H1 (cell line): Measurements from ENCODE around the gene LY6G5C. TPM values are rescaled to one million over a fixed set of nuclear protein-coding genes. Genes with fewer than 3 reads are reported as not detected.

Experiments used
- CTCF ChIA-PET: fragments of 300-600 bp; sonication (Branson Sonifier 250); formaldehyde crosslinking; loops from one replicate; lab custom pipeline; 2021; ENCODE audit not compliant: partially characterized antibody; lab: Charles Lee
- POLR2A ChIA-PET: fragments of 300-600 bp; sonication (Branson Sonifier 250); formaldehyde crosslinking; loops from one replicate; lab custom pipeline; 2021; ENCODE audit warnings: inconsistent platforms; ENCODE audit not compliant: partially characterized antibody; lab: Charles Lee
- DNase-seq, 2 experiments: peaks; one replicate each; pipeline versions ENCODE4 v3.0.0 to v3.0.0-alpha.2; 2010 to 2022; ENCODE audit warnings: low spot score in 2 of 2, low read depth in 1 of 2, mixed read lengths in 1 of 2
- FAIRE-seq: peaks from 2 replicates; lab custom pipeline; 2011; peaks lifted over from hg19 to GRCh38; lab: Jason Lieb, UNC
- H2AFZ ChIP-seq: 2 replicates; pipeline ENCODE4 v1.8.1; 2012; ENCODE audit warnings: low read length, inconsistent platforms
- H2AK5ac ChIP-seq: 2 replicates; pipeline ENCODE4 v1.6.1; 2013; ENCODE audit warnings: low read depth, low read length
- H2BK120ac ChIP-seq: replicated peaks from 2 replicates; pipeline ENCODE3; 2013; ENCODE audit warnings: low read depth, low read length, inconsistent platforms
- H2BK12ac ChIP-seq: 2 replicates; pipeline ENCODE4 v1.6.1; 2013; ENCODE audit warnings: low read depth, low read length
- H2BK15ac ChIP-seq: 2 replicates; pipeline ENCODE4 v1.6.1; 2013; ENCODE audit warnings: low read length
- H2BK20ac ChIP-seq: 2 replicates; pipeline ENCODE4 v1.6.1; 2013; ENCODE audit warnings: low read length
- H2BK5ac ChIP-seq: 2 replicates; pipeline ENCODE4 v1.6.1; 2013; ENCODE audit warnings: low read depth, low read length
- H3K14ac ChIP-seq: 2 replicates; pipeline ENCODE4 v1.6.1; 2013; ENCODE audit warnings: inconsistent platforms; ENCODE audit not compliant: insufficient read length
- H3K18ac ChIP-seq: 2 replicates; pipeline ENCODE4 v1.6.1; 2013; ENCODE audit warnings: low read length; ENCODE audit errors: extremely low read depth
- H3K23ac ChIP-seq: 2 replicates; pipeline ENCODE4 v1.6.1; 2013; ENCODE audit warnings: inconsistent platforms; ENCODE audit not compliant: insufficient read length
- H3K23me2 ChIP-seq: 2 replicates; pipeline ENCODE4 v1.6.1; 2013; ENCODE audit warnings: low read depth, low read length
- H3K27ac ChIP-seq: 2 replicates; pipeline ENCODE4 v1.6.1; 2011; ENCODE audit warnings: low read depth, low read length, inconsistent platforms
- H3K27me3 ChIP-seq, 4 experiments: replicated peaks in 1 of 4; 1 replicate in 1 of 4; 2 replicates in 3 of 4; pipeline versions ENCODE4 v1.6.1 to v1.8.1; 2011 to 2013; ENCODE audit warnings: low read length in 3 of 4, mild to moderate bottlenecking in 3 of 4, inconsistent platforms in 2 of 4, mixed read lengths in 2 of 4, moderate library complexity in 1 of 4; ENCODE audit not compliant: control insufficient read depth in 3 of 4, insufficient read depth in 3 of 4; ENCODE audit errors: extremely low read depth in 1 of 4
- H3K36me3 ChIP-seq, 4 experiments: 2 replicates each; pipeline versions ENCODE4 v1.6.1 to v1.8.1; 2011 to 2013; ENCODE audit warnings: mild to moderate bottlenecking in 4 of 4, low read length in 3 of 4, moderate library complexity in 2 of 4, control low read depth in 1 of 4, inconsistent platforms in 1 of 4; ENCODE audit not compliant: insufficient read depth in 4 of 4, control insufficient read depth in 2 of 4
- H3K4ac ChIP-seq: replicated peaks from 2 replicates; pipeline ENCODE3; 2013; ENCODE audit warnings: low read length, low read depth, mixed read lengths, inconsistent platforms; ENCODE audit not compliant: insufficient read length
- H3K4me1 ChIP-seq, 4 experiments: replicated peaks in 1 of 4; 1 replicate in 1 of 4; 2 replicates in 3 of 4; pipeline versions ENCODE4 v1.6.1 to v1.8.1; 2011 to 2013; ENCODE audit warnings: low read length in 3 of 4, inconsistent platforms in 2 of 4, mixed read lengths in 1 of 4; ENCODE audit not compliant: insufficient read depth in 4 of 4, control insufficient read depth in 3 of 4
- H3K4me2 ChIP-seq, 2 experiments: 2 replicates each; pipeline versions ENCODE4 v1.6.1 to v1.8.1; 2011 to 2013; ENCODE audit warnings: low read depth in 2 of 2, low read length in 2 of 2, control low read depth in 1 of 2, inconsistent platforms in 1 of 2, mild to moderate bottlenecking in 1 of 2; ENCODE audit not compliant: insufficient read depth in 1 of 2
- H3K4me3 ChIP-seq, 4 experiments: fragments of 200-600, 300-600 bp in 1 of 4; sonication (generic), shearing (Covaris generic), sonication (Bioruptor Twin) in 1 of 4; 2 replicates each; pipeline versions ENCODE4 v1.5.1 to v1.8.1; 2011 to 2016; ENCODE audit warnings: low read length in 4 of 4, low read depth in 3 of 4, control low read depth in 2 of 4, inconsistent platforms in 2 of 4, mild to moderate bottlenecking in 2 of 4, mixed read lengths in 1 of 4, moderate library complexity in 1 of 4; ENCODE audit not compliant: insufficient read depth in 2 of 4; ENCODE audit errors: extremely low read depth in 1 of 4
- H3K56ac ChIP-seq: replicated peaks from 2 replicates; pipeline ENCODE3; 2013; ENCODE audit warnings: low read depth, mild to moderate bottlenecking, mixed read lengths, low read length, inconsistent platforms; ENCODE audit not compliant: insufficient read length
- H3K79me1 ChIP-seq: 2 replicates; pipeline ENCODE4 v1.6.1; 2013; ENCODE audit warnings: low read depth, low read length, control low read depth
- H3K79me2 ChIP-seq, 2 experiments: 2 replicates each; pipeline versions ENCODE4 v1.6.1 to v1.8.1; 2012 to 2013; ENCODE audit warnings: low read length in 2 of 2, mild to moderate bottlenecking in 2 of 2, inconsistent platforms in 1 of 2; ENCODE audit not compliant: insufficient read depth in 2 of 2, control insufficient read depth in 1 of 2
- H3K9ac ChIP-seq, 4 experiments: replicated peaks in 1 of 4; 1 replicate in 1 of 4; 2 replicates in 3 of 4; pipeline versions ENCODE4 v1.6.1 to v1.8.1; 2011 to 2013; ENCODE audit warnings: low read depth in 3 of 4, low read length in 3 of 4, control low read depth in 2 of 4, mild to moderate bottlenecking in 2 of 4, moderate library complexity in 2 of 4, inconsistent platforms in 1 of 4; ENCODE audit errors: extremely low read depth in 1 of 4
- H3K9me3 ChIP-seq, 2 experiments: 2 replicates each; pipeline versions ENCODE4 v1.6.1 to v1.8.1; 2012 to 2013; ENCODE audit warnings: mild to moderate bottlenecking in 2 of 2, moderate library complexity in 2 of 2, control low read depth in 1 of 2, inconsistent platforms in 1 of 2, low read depth in 1 of 2, low read length in 1 of 2, mixed read lengths in 1 of 2; ENCODE audit not compliant: insufficient read depth in 2 of 2
- H4K20me1 ChIP-seq, 2 experiments: replicated peaks in 1 of 2; 2 replicates each; pipeline versions ENCODE3 to v1.8.1; 2011 to 2013; ENCODE audit warnings: inconsistent platforms in 2 of 2, low read length in 2 of 2, mild to moderate bottlenecking in 1 of 2; ENCODE audit not compliant: insufficient read depth in 2 of 2, control insufficient read depth in 1 of 2
- H4K5ac ChIP-seq: 2 replicates; pipeline ENCODE4 v1.6.1; 2013; ENCODE audit warnings: low read length, low read depth, mixed read lengths, inconsistent platforms; ENCODE audit not compliant: insufficient read length
- H4K8ac ChIP-seq: 2 replicates; pipeline ENCODE4 v1.8.0; 2013; ENCODE audit warnings: mild to moderate bottlenecking, moderate library complexity, low read length, inconsistent platforms; ENCODE audit not compliant: insufficient read depth; ENCODE audit errors: extremely low read depth
- H4K91ac ChIP-seq: replicated peaks from 2 replicates; pipeline ENCODE3; 2013; ENCODE audit warnings: low read length, mixed read lengths, inconsistent platforms; ENCODE audit not compliant: insufficient read length
- POLR2A ChIP-seq, 2 experiments: IDR thresholded peaks; 1 replicate in 1 of 2; 2 replicates in 1 of 2; pipeline ENCODE4 v1.6.1; 2011; ENCODE audit warnings: low read depth in 2 of 2, low read length in 2 of 2, mild to moderate bottlenecking in 2 of 2; ENCODE audit errors: control extremely low read depth in 1 of 2
- ZNF274 ChIP-seq: IDR thresholded peaks from 2 replicates; pipeline ENCODE4 v1.7.0; 2012; ENCODE audit warnings: low read length, borderline replicate concordance; ENCODE audit errors: extremely low read depth
- WGBS, 2 experiments: shearing (Covaris generic) in 1 of 2; methylation state at CpG; one replicate each; pipeline versions ENCODE4 v1.1.6 to v1.1.7; 2013 to 2015; ENCODE audit warnings: low lambda C conversion rate in 2 of 2, mixed read lengths in 2 of 2, inconsistent platforms in 1 of 2, low coverage in 1 of 2, missing lambda C conversion rate in 1 of 2; ENCODE audit not compliant: insufficient replicate concordance in 2 of 2, insufficient coverage in 1 of 2, insufficient read length in 1 of 2; ENCODE audit errors: extremely low coverage in 1 of 2, missing lambda C conversion rate in 1 of 2; 5-methylcytosine and 5-hydroxymethylcytosine counted together
- polyA plus RNA-seq, 7 experiments: library from polyadenylated mRNA; depleted of rRNA in 3 of 7; stranded (reverse) in 5 of 7; unstranded in 2 of 7; fragments of >200 nt in 5 of 7; fragments of 200-250 nt in 2 of 7; gene quantifications; 1 replicate in 5 of 7; 2 replicates in 1 of 7; 4 replicates in 1 of 7; pipeline versions ENCODE4 v1.2.1 to v1.2.3, GENCODE V29; 2011 to 2013; ENCODE audit warnings: missing spikeins in 2 of 7, mixed read lengths in 2 of 7
- total RNA-seq: library from RNA; stranded (reverse); fragmentation: NEBNext Ultra II Directional; extraction: Animal tissue kit (Norgen Biotek cat#: 25700); gene quantifications from 2 replicates; pipeline ENCODE4 v1.2.1, GENCODE V29; 2021
- TF ChIP-seq, protein P1 (sequence below): IDR thresholded peaks from 2 replicates; pipeline ENCODE4 v1.6.1; 2012; ENCODE audit warnings: inconsistent platforms

Gene LY6G5C
- total and polyA plus RNA-seq, 2 of the 8 experiments (the other 6 are each of a cell fraction or from before 2014, with no cell fraction given): 1.1 to 1.8 TPM

DNA sequence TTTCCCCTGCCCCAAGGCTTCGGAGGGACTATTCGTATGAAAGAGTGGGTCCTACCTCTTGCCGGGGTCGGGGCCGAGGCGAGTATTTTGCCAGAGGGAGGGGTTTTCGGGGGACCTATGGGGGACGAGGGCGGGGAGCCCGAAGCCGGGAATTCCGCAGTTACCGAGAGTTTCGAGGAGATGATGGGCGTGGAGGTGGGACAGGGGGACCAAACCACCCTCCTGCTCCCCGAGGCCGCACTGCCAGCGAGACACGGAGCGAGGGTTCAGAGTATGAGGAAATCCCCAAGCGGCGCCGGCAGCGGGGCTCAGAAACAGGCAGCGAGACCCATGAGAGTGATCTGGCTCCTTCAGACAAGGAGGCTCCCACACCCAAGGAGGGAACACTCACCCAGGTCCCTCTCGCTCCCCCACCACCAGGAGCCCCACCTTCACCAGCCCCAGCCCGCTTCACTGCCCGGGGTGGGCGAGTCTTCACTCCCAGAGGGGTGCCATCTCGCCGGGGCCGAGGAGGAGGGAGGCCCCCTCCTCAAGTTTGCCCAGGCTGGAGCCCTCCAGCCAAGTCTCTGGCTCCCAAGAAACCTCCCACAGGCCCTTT is 49.1 kb downstream of the LY6G5C start:
- no peak overlapping the region for H4K8ac ChIP-seq
- H3K4me3 ChIP-seq: no peak overlapping the region
- POLR2A ChIA-PET: interaction anchor here (0.8 to 34.9 kb wide), 4 partner anchors 6 to 29 kb away, joined by 3 to 883 read pairs (median 648); partner anchors contain the start of genes AIF1, APOM, BAG6 and C6orf47
- H3K14ac ChIP-seq: no peak overlapping the region
- H3K56ac ChIP-seq: no peak overlapping the region
- H2AK5ac ChIP-seq: no peak overlapping the region
- no peak overlapping the region for H4K5ac ChIP-seq
- CTCF ChIA-PET: no interaction called here
- H2AFZ ChIP-seq: no peak overlapping the region
- no peak overlapping the region for H3K23ac ChIP-seq
- H2BK12ac ChIP-seq: no peak overlapping the region
- DNase-seq (no peak), FAIRE-seq (no peak)
- H3K9ac ChIP-seq: no peak overlapping the region
- no peak overlapping the region for H3K4me2 ChIP-seq
- peaks cover 13% of the 10 kb centered on the region; the same call in 1 of the 2 replicates for H3K79me1 ChIP-seq
- H4K91ac ChIP-seq: no peak overlapping the region
- H3K4me1 ChIP-seq: no peaks in the 10 kb centered on the region
- H3K79me2 ChIP-seq: no peaks in the 10 kb centered on the region; a peak in 1 of 4 replicates
- no peaks in the 10 kb centered on the region for H3K27me3 ChIP-seq
- H3K18ac ChIP-seq: no peak overlapping the region
- no peaks in the 10 kb centered on the region for H3K23me2 ChIP-seq
- H2BK5ac ChIP-seq: no peak overlapping the region
- H4K20me1 ChIP-seq: peaks cover 16 to 20% of the 10 kb centered on the region in 2 experiments
- no peak overlapping the region for H3K27ac ChIP-seq
- H3K4ac ChIP-seq: no peak overlapping the region
- H3K36me3 ChIP-seq: peaks cover 82 to 100% (median 97%) of the 10 kb centered on the region in 4 experiments
- 93% methylated on average over 18 of the region's 32 CpGs; no CpG with 5 or more reads in 1 of the 2 experiments for WGBS, 2 experiments
- no peak overlapping the region for H2BK120ac ChIP-seq
- no peak overlapping the region for H2BK15ac ChIP-seq
- no peaks in the 10 kb centered on the region for H3K9me3 ChIP-seq
- no peak overlapping the region for H2BK20ac ChIP-seq
- no peak for TF ChIP-seq ZNF274
- peak in 1 of 2 experiments; percentile 5; a peak in 1 of 3 replicates for TF ChIP-seq POLR2A (IDR thresholded peaks at IDR 0.05; ENCODE audit: control extremely low read depth in 1 of 2, low read depth in 2 of 2, low read length in 2 of 2)
- TF ChIP-seq, protein P1, sequence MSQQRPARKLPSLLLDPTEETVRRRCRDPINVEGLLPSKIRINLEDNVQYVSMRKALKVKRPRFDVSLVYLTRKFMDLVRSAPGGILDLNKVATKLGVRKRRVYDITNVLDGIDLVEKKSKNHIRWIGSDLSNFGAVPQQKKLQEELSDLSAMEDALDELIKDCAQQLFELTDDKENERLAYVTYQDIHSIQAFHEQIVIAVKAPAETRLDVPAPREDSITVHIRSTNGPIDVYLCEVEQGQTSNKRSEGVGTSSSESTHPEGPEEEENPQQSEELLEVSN: no peak
